ENCODE measurements around the gene DRG2. TPM values are rescaled to one million over a fixed set of nuclear protein-coding genes. Genes with fewer than 3 reads are reported as not detected.

The DRG2 gene
- total RNA-seq, 4 donors from 2014 or later: 27.4 to 43.7 (median 33.9) TPM

DNA sequence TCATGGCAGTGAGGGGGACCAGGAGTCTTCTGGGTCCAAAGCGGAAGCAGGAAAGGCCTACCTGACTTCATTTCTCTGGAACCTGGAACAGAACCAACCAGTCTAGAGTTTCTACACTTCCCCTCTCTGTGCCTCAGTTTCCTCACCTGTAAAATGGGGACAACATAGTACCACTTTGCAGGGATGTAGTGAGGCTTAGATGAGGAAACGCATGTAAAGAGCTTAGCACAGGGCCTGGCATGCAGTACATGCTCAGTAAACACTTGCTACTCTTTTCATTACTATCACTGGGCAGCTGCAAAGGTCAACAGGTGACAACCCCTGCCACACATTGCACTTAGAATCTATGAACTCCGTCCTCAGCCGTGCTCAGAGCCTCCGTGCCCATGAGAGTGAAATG, 45.0 kb downstream of the DRG2 start:
- peaks cover 55% of the 10 kb centered on the region for H3K27me3 ChIP-seq
- H3K4me3 ChIP-seq: no peak overlapping the region
- WGBS, 2 donors (ENCODE audit: low coverage in 1 of 2): 100% methylated on average over 1 of the region's 5 CpGs; no CpG with 5 or more reads in 1 of the 2 donors
- no peaks in the 10 kb centered on the region for H3K4me1 ChIP-seq
- no peaks in the 10 kb centered on the region for H3K9me3 ChIP-seq
- no peak for ATAC-seq
- no peak overlapping the region for H3K27ac ChIP-seq
- TF ChIP-seq EP300 (IDR thresholded peaks at IDR 0.05): no peak
- TF ChIP-seq, protein P1, sequence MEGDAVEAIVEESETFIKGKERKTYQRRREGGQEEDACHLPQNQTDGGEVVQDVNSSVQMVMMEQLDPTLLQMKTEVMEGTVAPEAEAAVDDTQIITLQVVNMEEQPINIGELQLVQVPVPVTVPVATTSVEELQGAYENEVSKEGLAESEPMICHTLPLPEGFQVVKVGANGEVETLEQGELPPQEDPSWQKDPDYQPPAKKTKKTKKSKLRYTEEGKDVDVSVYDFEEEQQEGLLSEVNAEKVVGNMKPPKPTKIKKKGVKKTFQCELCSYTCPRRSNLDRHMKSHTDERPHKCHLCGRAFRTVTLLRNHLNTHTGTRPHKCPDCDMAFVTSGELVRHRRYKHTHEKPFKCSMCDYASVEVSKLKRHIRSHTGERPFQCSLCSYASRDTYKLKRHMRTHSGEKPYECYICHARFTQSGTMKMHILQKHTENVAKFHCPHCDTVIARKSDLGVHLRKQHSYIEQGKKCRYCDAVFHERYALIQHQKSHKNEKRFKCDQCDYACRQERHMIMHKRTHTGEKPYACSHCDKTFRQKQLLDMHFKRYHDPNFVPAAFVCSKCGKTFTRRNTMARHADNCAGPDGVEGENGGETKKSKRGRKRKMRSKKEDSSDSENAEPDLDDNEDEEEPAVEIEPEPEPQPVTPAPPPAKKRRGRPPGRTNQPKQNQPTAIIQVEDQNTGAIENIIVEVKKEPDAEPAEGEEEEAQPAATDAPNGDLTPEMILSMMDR (IDR thresholded peaks at IDR 0.05): no peak
- TF ChIP-seq POLR2A (IDR thresholded peaks at IDR 0.05): no peak
- no peak for TF ChIP-seq POLR2AphosphoS5 (IDR thresholded peaks at IDR 0.05)
- no peaks in the 10 kb centered on the region for H3K36me3 ChIP-seq

DNA sequence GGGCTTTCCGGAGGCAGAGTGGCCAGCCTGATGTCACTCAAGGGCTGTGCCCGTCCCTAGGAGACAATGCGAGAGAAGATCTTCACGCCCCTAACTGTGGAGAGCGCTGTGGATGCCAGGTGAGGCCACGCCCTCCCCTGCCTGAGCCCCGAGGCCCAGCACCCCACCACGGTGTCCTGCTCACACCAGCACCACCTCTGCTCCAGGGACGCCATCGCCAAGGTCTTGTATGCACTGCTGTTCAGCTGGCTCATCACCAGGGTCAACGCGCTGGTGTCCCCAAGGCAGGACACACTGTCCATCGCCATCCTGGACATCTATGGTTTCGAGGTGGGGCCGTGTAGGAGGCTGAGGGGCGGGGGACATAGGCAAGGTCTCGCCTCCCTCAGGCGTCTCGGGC, 48.6 kb downstream of the DRG2 start:
- Histone ChIP-seq H3K4me3 (no peak overlapping the region), H3K27ac (no peak overlapping the region), H3K9me3 (no peaks in the 10 kb centered on the region), H3K27me3 (peaks cover 52% of the 10 kb centered on the region), H3K36me3 (no peaks in the 10 kb centered on the region), H3K4me1 (peaks cover 0 to 6% (median 0%) of the 10 kb centered on the region in 3 donors)
- TF ChIP-seq EP300 (IDR thresholded peaks at IDR 0.05) (no peak), POLR2AphosphoS5 (IDR thresholded peaks at IDR 0.05) (no peak), POLR2A (IDR thresholded peaks at IDR 0.05) (no peak)
- TF ChIP-seq, protein P1 (IDR thresholded peaks at IDR 0.05): no peak
- no peak for ATAC-seq
- 85 to 100% methylated on average over 1 to 5 of the region's 19 CpGs for WGBS, 2 donors (ENCODE audit: low coverage in 1 of 2)

DNA sequence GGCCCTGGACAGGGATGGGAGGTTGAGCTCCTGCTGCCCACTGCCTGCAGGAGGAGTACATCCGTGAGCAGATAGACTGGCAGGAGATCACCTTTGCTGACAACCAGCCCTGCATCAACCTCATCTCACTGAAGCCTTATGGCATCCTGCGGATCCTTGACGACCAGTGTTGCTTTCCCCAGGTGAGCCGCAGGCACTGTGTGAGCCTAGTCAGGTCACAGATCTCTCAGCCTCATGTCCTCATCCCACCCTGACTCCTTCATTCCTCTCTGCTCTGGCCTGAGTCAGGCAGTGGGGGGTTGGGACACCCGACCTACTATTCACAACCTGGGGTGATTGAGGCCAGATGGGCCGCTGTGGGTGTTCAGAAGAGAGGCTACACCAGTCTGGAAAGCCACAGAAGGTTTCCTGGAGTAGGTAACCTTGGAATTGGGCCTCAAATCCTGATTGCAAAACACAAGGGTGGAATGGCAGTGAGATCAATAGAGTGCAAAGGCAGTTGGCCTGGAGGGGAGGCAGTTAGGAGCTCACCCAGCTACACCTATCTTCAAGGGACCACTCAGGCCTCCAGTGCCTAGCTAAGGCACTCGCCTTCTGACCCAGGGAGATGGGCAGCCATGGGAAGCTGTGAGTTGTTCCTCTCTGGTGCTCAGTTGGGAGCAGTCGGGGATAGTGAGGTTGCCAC, 50.5 kb downstream of the DRG2 start:
- TF ChIP-seq EP300 (IDR thresholded peaks at IDR 0.05): no peak
- no peak for TF ChIP-seq POLR2A (IDR thresholded peaks at IDR 0.05)
- TF ChIP-seq, protein P1 (IDR thresholded peaks at IDR 0.05): no peak
- TF ChIP-seq POLR2AphosphoS5 (IDR thresholded peaks at IDR 0.05): no peak
- no peak for ATAC-seq
- peaks cover 53% of the 10 kb centered on the region for H3K27me3 ChIP-seq
- no peaks in the 10 kb centered on the region for H3K9me3 ChIP-seq
- H3K4me1 ChIP-seq: peaks cover 0 to 9% (median 0%) of the 10 kb centered on the region in 3 donors
- no peaks in the 10 kb centered on the region for H3K36me3 ChIP-seq
- no peak overlapping the region for H3K4me3 ChIP-seq
- WGBS, 2 donors (ENCODE audit: low coverage in 1 of 2): 80 to 100% methylated on average over 1 to 4 of the region's 8 CpGs
- H3K27ac ChIP-seq: no peak overlapping the region

DNA sequence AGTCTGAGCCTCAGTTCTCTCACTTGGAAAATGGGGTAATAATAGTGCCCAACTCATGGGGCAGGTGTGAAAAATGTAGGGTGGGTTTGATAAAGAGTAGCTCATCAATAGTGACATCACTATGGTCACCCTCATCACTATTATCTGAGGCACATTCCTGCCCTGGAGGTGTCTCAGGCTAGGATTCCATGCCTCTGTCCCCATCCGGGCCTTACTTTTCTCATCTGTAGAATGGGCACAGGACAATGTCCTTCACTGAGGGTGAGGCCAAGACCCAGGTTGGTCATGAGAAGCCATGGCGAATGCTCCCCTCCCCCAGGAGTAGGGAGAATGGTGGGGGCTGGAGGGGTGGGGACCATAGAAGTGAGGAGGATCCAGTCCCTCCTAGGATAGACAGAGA, 51.3 kb downstream of the DRG2 start:
- no peak for ATAC-seq
- TF ChIP-seq, protein P1 (IDR thresholded peaks at IDR 0.05): no peak
- no peak for TF ChIP-seq EP300 (IDR thresholded peaks at IDR 0.05)
- no peak for TF ChIP-seq POLR2A (IDR thresholded peaks at IDR 0.05)
- TF ChIP-seq POLR2AphosphoS5 (IDR thresholded peaks at IDR 0.05): no peak
- Histone ChIP-seq H3K4me3 (no peak overlapping the region), H3K9me3 (no peaks in the 10 kb centered on the region), H3K36me3 (no peaks in the 10 kb centered on the region), H3K27me3 (peaks cover 60% of the 10 kb centered on the region), H3K27ac (no peak overlapping the region), H3K4me1 (peaks cover 0 to 9% (median 0%) of the 10 kb centered on the region in 3 donors)
- 100% methylated on average over 1 of the region's 2 CpGs; no CpG with 5 or more reads in 1 of the 2 donors for WGBS, 2 donors (ENCODE audit: low coverage in 1 of 2)

DNA sequence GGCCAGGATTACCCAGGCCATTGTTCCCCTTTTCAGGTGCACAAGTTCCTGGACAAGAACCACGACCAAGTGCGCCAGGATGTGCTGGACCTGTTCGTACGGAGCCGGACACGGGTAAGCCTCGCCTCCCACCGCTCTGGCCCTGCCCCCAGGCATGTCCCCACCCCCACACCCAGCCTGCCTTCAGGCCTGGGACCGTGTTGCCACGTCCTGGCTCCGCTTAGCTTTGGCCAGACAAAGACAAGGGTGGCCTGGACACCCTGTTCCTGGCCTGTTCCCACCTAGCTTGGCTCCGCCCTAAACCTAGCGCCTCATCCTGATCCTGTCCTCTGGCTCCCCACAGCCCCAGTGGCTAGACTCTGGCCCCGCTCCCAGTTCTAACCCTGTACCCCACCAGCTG, 51.8 kb downstream of the DRG2 start:
- no peak for ATAC-seq
- WGBS, 2 donors (ENCODE audit: low coverage in 1 of 2): 78 to 86% methylated on average over 1 to 11 of the region's 14 CpGs
- Histone ChIP-seq H3K27me3 (peaks cover 64% of the 10 kb centered on the region), H3K4me3 (no peak overlapping the region), H3K9me3 (no peaks in the 10 kb centered on the region), H3K27ac (no peak overlapping the region), H3K4me1 (peaks cover 0 to 9% (median 0%) of the 10 kb centered on the region in 3 donors), H3K36me3 (no peaks in the 10 kb centered on the region)
- TF ChIP-seq, protein P1 (IDR thresholded peaks at IDR 0.05): no peak
- TF ChIP-seq EP300 (IDR thresholded peaks at IDR 0.05) (no peak), POLR2A (IDR thresholded peaks at IDR 0.05) (no peak), POLR2AphosphoS5 (IDR thresholded peaks at IDR 0.05) (no peak)
